Breast epithelium (tissue), 4 donors: ENCODE measurements around the gene SMARCC2. TPM values are rescaled to one million over a fixed set of nuclear protein-coding genes. Genes with fewer than 3 reads are reported as not detected.

Experiments
- DNase-seq, 2 donors: peaks; one replicate each; pipeline ENCODE4 v3.0.0-alpha.2; 2019; ENCODE audit warnings: low spot score in 2 of 2
- H3K27ac ChIP-seq, 2 donors: fragments of 200-600 bp; sonication (generic) in 1 of 2; one replicate each; pipeline ENCODE4 v1.5.1; 2016 to 2019; ENCODE audit warnings: mild to moderate bottlenecking in 1 of 2
- H3K27me3 ChIP-seq, 2 donors: fragments of 200-600 bp; sonication (generic) in 1 of 2; one replicate each; pipeline versions ENCODE4 v1.5.1 to v1.6.0; 2017 to 2019; ENCODE audit warnings: control low read depth in 1 of 2, mild to moderate bottlenecking in 1 of 2
- H3K36me3 ChIP-seq: fragments of 200-600 bp; one replicate; pipeline ENCODE4 v1.5.1; 2019
- H3K4me1 ChIP-seq, 2 donors: fragments of 200-600 bp; sonication (generic); one replicate each; pipeline ENCODE4 v1.5.1; 2016 to 2019; ENCODE audit warnings: control low read depth in 1 of 2
- H3K4me3 ChIP-seq, 3 donors: fragments of 200-600 bp; sonication (generic); 1 replicate in 2 of 3; 2 replicates in 1 of 3; pipeline ENCODE4 v1.5.1; 2016 to 2019; ENCODE audit warnings: mild to moderate bottlenecking in 3 of 3, moderate library complexity in 2 of 3
- H3K9me3 ChIP-seq, 2 donors: fragments of 200-600 bp; sonication (generic) in 1 of 2; one replicate each; pipeline ENCODE4 v1.5.1; 2016 to 2019; ENCODE audit warnings: control low read depth in 1 of 2
- CTCF ChIP-seq, 3 donors: fragments of 450-650 bp; IDR thresholded peaks; one replicate each; pipeline ENCODE4 v1.5.1; 2016 to 2017; ENCODE audit warnings: antibody characterized with exemption in 3 of 3, mild to moderate bottlenecking in 3 of 3, moderate library complexity in 3 of 3
- POLR2A ChIP-seq: fragments of 450-650 bp; IDR thresholded peaks from one replicate; pipeline ENCODE4 v1.6.1; 2016; ENCODE audit warnings: antibody characterized with exemption, mild to moderate bottlenecking, moderate library complexity
- POLR2AphosphoS5 ChIP-seq, 3 donors: sonication (generic); formaldehyde crosslinking; IDR thresholded peaks; one replicate each; pipeline ENCODE4 v1.6.1; 2017; ENCODE audit warnings: antibody characterized with exemption in 3 of 3
- intact Hi-C: fragments of 100-400 bp; cut with DNase I; formaldehyde crosslinking; loops from one replicate; pipeline ENCODE4 v1.15.1; 2023; ENCODE audit warnings: low total_unique reads
- total RNA-seq, 3 donors: library from RNA; depleted of rRNA; stranded (reverse); fragments of >200 nt; gene quantifications; one replicate each; pipeline ENCODE4 v1.1.0, GENCODE V29; 2016

The SMARCC2 gene
- total RNA-seq, 3 donors from 2014 or later = 105 to 114 (median 106) TPM

GRCh38 chr12:56221232-56221756 lies 32.0 kb upstream of the SMARCC2 start:
- peaks cover 0 to 6% of the 10 kb centered on the region in 2 donors for H3K4me1 ChIP-seq
- no peaks in the 10 kb centered on the region for H3K9me3 ChIP-seq
- peak overlapping the region; percentile 70 to 87 (median 83) for H3K4me3 ChIP-seq
- H3K36me3 ChIP-seq = no peaks in the 10 kb centered on the region
- DNase-seq = peak; percentile 65 to 74
- no peaks in the 10 kb centered on the region for H3K27me3 ChIP-seq
- no peak for TF ChIP-seq POLR2A
- TF ChIP-seq POLR2AphosphoS5 (IDR thresholded peaks at IDR 0.05) = no peak
- no peak for TF ChIP-seq CTCF (IDR thresholded peaks at IDR 0.05)
- peak overlapping the region; percentile 92 to 95 for H3K27ac ChIP-seq
- intact Hi-C loops = no loop called here

- no peaks in the 10 kb centered on the region for H3K9me3 ChIP-seq
- peak overlapping the region; percentile 92 to 95 for H3K27ac ChIP-seq
- intact Hi-C loops = no loop called here
- H3K36me3 ChIP-seq = no peaks in the 10 kb centered on the region
- H3K27me3 ChIP-seq = no peaks in the 10 kb centered on the region
- peak overlapping the region; percentile 70 to 87 (median 83) for H3K4me3 ChIP-seq
- DNase-seq = no peak
- TF ChIP-seq CTCF (IDR thresholded peaks at IDR 0.05) = no peak
- TF ChIP-seq POLR2A = no peak
- TF ChIP-seq POLR2AphosphoS5 (IDR thresholded peaks at IDR 0.05) = no peak
- peaks cover 0 to 6% of the 10 kb centered on the region in 2 donors for H3K4me1 ChIP-seq
Observed at GRCh38 chr12:56220611-56221231, 31.4 kb upstream of the SMARCC2 start.

DNA sequence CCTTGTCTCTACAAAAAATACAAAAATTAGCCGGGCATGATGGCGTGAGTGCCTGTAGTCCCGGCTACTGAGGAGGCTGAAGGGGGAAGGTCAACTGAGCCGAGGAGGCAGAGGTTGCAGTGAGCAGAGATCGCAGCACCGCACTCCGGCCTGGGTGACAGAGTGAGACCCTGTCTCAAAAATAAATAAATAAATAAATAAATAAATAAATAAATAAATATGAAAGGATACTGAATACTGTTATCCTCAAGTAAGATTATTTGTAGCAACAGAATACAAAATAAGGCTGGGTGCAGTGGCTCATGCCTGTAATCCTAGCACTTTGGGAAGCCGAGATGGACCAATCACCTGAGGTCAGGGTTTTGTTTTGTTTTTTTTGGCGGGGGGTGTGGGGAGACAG lies 30.6 kb upstream of the SMARCC2 start:
- DNase-seq = no peak
- H3K36me3 ChIP-seq = no peaks in the 10 kb centered on the region
- H3K4me1 ChIP-seq = peaks cover 0 to 6% of the 10 kb centered on the region in 2 donors
- intact Hi-C loops = no loop called here
- no peaks in the 10 kb centered on the region for H3K9me3 ChIP-seq
- H3K27me3 ChIP-seq = no peaks in the 10 kb centered on the region
- H3K27ac ChIP-seq = peak overlapping the region; percentile 92 to 95
- TF ChIP-seq POLR2A (no peak), POLR2AphosphoS5 (IDR thresholded peaks at IDR 0.05) (no peak), CTCF (IDR thresholded peaks at IDR 0.05) (no peak)
- H3K4me3 ChIP-seq = peak overlapping the region in 1 of 3 donors; percentile 83

DNA sequence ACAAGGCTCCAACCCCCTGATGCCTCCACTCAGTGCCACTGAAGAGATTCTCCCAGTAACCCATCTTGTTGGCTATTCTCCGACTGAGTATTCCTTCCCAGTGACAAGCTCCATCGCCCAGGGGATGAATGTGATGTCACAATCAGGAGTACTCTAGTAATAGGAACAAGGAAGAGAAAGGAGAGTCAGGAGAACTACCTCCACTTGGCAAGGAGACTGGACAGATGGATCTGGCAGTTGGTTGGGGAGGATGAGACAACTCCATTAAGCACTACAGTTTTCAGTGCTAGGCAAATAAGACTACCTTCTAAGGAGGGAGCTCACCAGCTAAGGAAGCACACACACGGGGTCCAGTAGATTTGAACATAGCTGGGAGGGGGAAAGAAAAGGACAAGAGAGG lies 27.2 kb upstream of the SMARCC2 start:
- intact Hi-C loops = no loop called here
- TF ChIP-seq POLR2A (no peak), POLR2AphosphoS5 (IDR thresholded peaks at IDR 0.05) (no peak), CTCF (IDR thresholded peaks at IDR 0.05) (no peak)
- Histone ChIP-seq H3K27me3 (no peaks in the 10 kb centered on the region), H3K36me3 (no peaks in the 10 kb centered on the region), H3K27ac (no peak overlapping the region), H3K4me3 (no peak overlapping the region), H3K9me3 (no peaks in the 10 kb centered on the region), H3K4me1 (peaks cover 0 to 6% of the 10 kb centered on the region in 2 donors)
- DNase-seq = no peak

DNA sequence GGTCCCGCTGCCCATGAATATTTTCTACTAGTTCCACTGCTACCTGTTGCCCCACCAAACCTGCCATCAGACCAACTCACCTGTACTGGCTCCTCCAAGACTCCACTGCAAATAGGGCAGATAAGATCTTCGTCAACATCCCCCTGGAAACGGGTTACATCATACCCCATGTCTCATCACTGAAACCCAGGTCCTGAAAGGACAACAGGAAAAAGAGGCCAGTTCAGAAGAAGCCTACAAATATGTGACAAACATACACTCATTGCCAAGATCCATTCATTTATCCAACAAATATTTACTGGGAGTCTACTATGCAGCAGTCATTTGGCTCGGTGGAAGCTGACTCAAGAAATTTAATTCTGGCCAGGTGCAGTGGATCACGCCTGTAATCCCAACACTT lies 24.6 kb upstream of the SMARCC2 start:
- H3K4me1 ChIP-seq = no peaks in the 10 kb centered on the region
- no peak overlapping the region for H3K4me3 ChIP-seq
- DNase-seq = no peak
- no peaks in the 10 kb centered on the region for H3K9me3 ChIP-seq
- H3K36me3 ChIP-seq = peaks cover 4% of the 10 kb centered on the region
- H3K27ac ChIP-seq = peak overlapping the region; percentile 10 to 13
- TF ChIP-seq POLR2A = no peak
- no peak for TF ChIP-seq POLR2AphosphoS5 (IDR thresholded peaks at IDR 0.05)
- no peak for TF ChIP-seq CTCF (IDR thresholded peaks at IDR 0.05)
- intact Hi-C loops = no loop called here
- H3K27me3 ChIP-seq = no peaks in the 10 kb centered on the region
